ENCODE data around the gene SDC3. TPM values are rescaled to one million over a fixed set of nuclear protein-coding genes. Genes with fewer than 3 reads are reported as not detected.
A peak's percentile ranks its signal among the peaks of the same experiment; 100 is the strongest.

SDC3 gene
- polyA plus RNA-seq, 3 donors: 0.05 to 1.2 (median 0.12) TPM

DNA sequence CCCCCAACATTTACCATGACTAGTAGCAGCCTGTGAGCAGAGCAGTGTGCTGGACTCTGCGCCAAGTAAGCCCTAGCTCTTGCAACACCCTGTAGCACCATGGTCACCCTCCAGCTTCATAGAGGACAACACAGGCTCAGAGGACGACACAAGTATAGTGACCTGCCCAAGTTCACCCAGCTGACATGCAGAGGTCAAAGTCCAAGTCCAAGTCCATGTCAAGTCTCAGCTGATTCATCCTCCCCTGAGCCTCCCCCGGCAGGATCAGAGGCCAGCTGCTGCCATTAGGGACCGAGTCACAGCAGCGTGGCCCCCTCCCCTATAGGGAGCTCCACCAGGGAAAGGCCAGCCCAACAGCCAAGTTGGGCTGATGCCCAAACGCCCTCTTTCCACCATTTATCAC lies 15.9 kb downstream of the SDC3 start:
- Histone ChIP-seq H3K9me3 (replicated peaks in 1 of 2; ENCODE audit: control insufficient read depth in 1 of 2, insufficient read depth in 1 of 2, low read length in 2 of 2) (no peaks in the 10 kb centered on the region), H3K4me2 (replicated peaks; ENCODE audit: extremely low read depth, low read length, poor library complexity, severe bottlenecking) (no peak overlapping the region), H3K79me2 (ENCODE audit: insufficient read depth, low read length) (no peaks in the 10 kb centered on the region), H3K27me3 (ENCODE audit: control insufficient read depth in 2 of 2, insufficient read depth in 2 of 2, low read length in 2 of 2) (peaks cover 0 to 22% of the 10 kb centered on the region in 2 donors), H3K27ac (ENCODE audit: low read depth in 1 of 2, low read length in 2 of 2) (no peak overlapping the region), H3K36me3 (replicated peaks in 1 of 2; ENCODE audit: control insufficient read depth in 1 of 2, insufficient read depth in 2 of 2, low read length in 2 of 2) (no peaks in the 10 kb centered on the region), H4K20me1 (ENCODE audit: insufficient read depth, low read length) (peaks cover 5% of the 10 kb centered on the region), H3K9ac (ENCODE audit: insufficient read depth, low read length, poor library complexity, severe bottlenecking) (no peak overlapping the region), H3K4me3 (replicated peaks in 1 of 3; ENCODE audit: low read depth in 2 of 3, low read length in 3 of 3) (no peak overlapping the region), H3K4me1 (ENCODE audit: control insufficient read depth in 1 of 2, insufficient read depth in 2 of 2, low read length in 2 of 2) (peaks cover 11 to 15% of the 10 kb centered on the region in 2 donors), H2AFZ (ENCODE audit: insufficient read depth, low read depth, low read length, poor library complexity, severe bottlenecking) (no peak overlapping the region)
- Mint-ChIP-seq H3K4me1 (peaks cover 18% of the 10 kb centered on the region), H3K4me3 (no peak overlapping the region), H3K36me3 (no peaks in the 10 kb centered on the region), H3K27ac (peak overlapping the region in 1 of 7 donors; percentile 70), H3K9me3 (peaks cover 0 to 2% (median 0%) of the 10 kb centered on the region in 7 donors), H3K27me3 (ENCODE audit: low read depth in 3 of 3) (peaks cover 36 to 65% (median 50%) of the 10 kb centered on the region in 3 donors)
- intact Hi-C loops (cut with micrococcal nuclease): no loop called here
- TF ChIP-seq, protein P1, sequence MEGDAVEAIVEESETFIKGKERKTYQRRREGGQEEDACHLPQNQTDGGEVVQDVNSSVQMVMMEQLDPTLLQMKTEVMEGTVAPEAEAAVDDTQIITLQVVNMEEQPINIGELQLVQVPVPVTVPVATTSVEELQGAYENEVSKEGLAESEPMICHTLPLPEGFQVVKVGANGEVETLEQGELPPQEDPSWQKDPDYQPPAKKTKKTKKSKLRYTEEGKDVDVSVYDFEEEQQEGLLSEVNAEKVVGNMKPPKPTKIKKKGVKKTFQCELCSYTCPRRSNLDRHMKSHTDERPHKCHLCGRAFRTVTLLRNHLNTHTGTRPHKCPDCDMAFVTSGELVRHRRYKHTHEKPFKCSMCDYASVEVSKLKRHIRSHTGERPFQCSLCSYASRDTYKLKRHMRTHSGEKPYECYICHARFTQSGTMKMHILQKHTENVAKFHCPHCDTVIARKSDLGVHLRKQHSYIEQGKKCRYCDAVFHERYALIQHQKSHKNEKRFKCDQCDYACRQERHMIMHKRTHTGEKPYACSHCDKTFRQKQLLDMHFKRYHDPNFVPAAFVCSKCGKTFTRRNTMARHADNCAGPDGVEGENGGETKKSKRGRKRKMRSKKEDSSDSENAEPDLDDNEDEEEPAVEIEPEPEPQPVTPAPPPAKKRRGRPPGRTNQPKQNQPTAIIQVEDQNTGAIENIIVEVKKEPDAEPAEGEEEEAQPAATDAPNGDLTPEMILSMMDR (IDR thresholded peaks at IDR 0.05): no peak
- 93% methylated on average over 3 of the region's 6 CpGs for WGBS (ENCODE audit: insufficient coverage)
- DNase-seq: no peak

DNA sequence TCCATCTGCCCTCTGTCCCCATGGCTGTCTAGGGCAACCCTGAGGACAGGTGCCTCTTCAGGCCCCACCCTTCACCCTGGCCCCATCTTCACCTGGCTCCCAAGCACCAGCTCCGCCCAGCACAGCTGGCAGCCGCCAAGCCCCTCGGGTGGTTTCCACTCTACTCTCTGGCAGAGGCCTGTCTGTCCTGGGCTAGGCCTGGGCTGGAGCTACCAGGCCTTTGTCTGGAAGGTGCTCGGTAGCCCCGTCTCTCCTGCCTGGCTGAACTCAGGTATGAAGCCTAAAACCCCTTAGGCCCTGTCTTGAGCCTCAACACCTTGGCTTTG lies 17.4 kb downstream of the SDC3 start:
- Histone ChIP-seq H3K27me3 (ENCODE audit: control insufficient read depth in 2 of 2, insufficient read depth in 2 of 2, low read length in 2 of 2) (peaks cover 0 to 30% of the 10 kb centered on the region in 2 donors), H3K4me3 (replicated peaks in 1 of 3; ENCODE audit: low read depth in 2 of 3, low read length in 3 of 3) (no peak overlapping the region), H3K4me1 (ENCODE audit: control insufficient read depth in 1 of 2, insufficient read depth in 2 of 2, low read length in 2 of 2) (peaks cover 11 to 15% of the 10 kb centered on the region in 2 donors), H3K4me2 (replicated peaks; ENCODE audit: extremely low read depth, low read length, poor library complexity, severe bottlenecking) (no peak overlapping the region), H3K9me3 (replicated peaks in 1 of 2; ENCODE audit: control insufficient read depth in 1 of 2, insufficient read depth in 1 of 2, low read length in 2 of 2) (no peaks in the 10 kb centered on the region), H3K9ac (ENCODE audit: insufficient read depth, low read length, poor library complexity, severe bottlenecking) (no peak overlapping the region), H2AFZ (ENCODE audit: insufficient read depth, low read depth, low read length, poor library complexity, severe bottlenecking) (no peak overlapping the region), H3K27ac (ENCODE audit: low read depth in 1 of 2, low read length in 2 of 2) (no peak overlapping the region), H3K36me3 (replicated peaks in 1 of 2; ENCODE audit: control insufficient read depth in 1 of 2, insufficient read depth in 2 of 2, low read length in 2 of 2) (no peaks in the 10 kb centered on the region), H3K79me2 (ENCODE audit: insufficient read depth, low read length) (no peaks in the 10 kb centered on the region), H4K20me1 (ENCODE audit: insufficient read depth, low read length) (peaks cover 5% of the 10 kb centered on the region)
- Mint-ChIP-seq H3K27ac (no peak overlapping the region), H3K4me3 (no peak overlapping the region), H3K27me3 (ENCODE audit: low read depth in 3 of 3) (peaks cover 36 to 68% (median 51%) of the 10 kb centered on the region in 3 donors), H3K9me3 (peaks cover 0 to 4% (median 0%) of the 10 kb centered on the region in 7 donors), H3K36me3 (no peaks in the 10 kb centered on the region), H3K4me1 (peaks cover 18% of the 10 kb centered on the region)
- no peak for DNase-seq
- intact Hi-C loops (cut with micrococcal nuclease): no loop called here
- 84% methylated on average over 5 of the region's 5 CpGs for WGBS (ENCODE audit: insufficient coverage)
- TF ChIP-seq, protein P1 (IDR thresholded peaks at IDR 0.05): no peak

All from CD14-positive monocyte (primary cell).